Neural crest cell (in vitro differentiated cells): ENCODE results near the gene TSHZ2. TPM values are rescaled to one million over a fixed set of nuclear protein-coding genes. Genes with fewer than 3 reads are reported as not detected.

ENCODE experiments used
- DNase-seq: peaks from one replicate; pipeline ENCODE4 v3.0.0; 2021; ENCODE audit warnings: low read depth, mixed read lengths, low spot score
- H3K27ac Mint-ChIP-seq: one replicate; pipeline ENCODE4 v1.8.0; 2021; ENCODE audit warnings: mild to moderate bottlenecking, mixed read lengths; ENCODE audit not compliant: unreplicated experiment
- H3K27me3 Mint-ChIP-seq: 2 replicates; pipeline ENCODE4 v1.8.0; 2021; ENCODE audit warnings: low read depth, mild to moderate bottlenecking, mixed read lengths
- H3K36me3 Mint-ChIP-seq: 2 replicates; pipeline ENCODE4 v1.8.0; 2021; ENCODE audit warnings: low read depth, mild to moderate bottlenecking, mixed read lengths
- H3K4me1 Mint-ChIP-seq: 2 replicates; pipeline ENCODE4 v1.8.0; 2021; ENCODE audit warnings: mixed read lengths
- H3K4me3 Mint-ChIP-seq: one replicate; pipeline ENCODE4 v1.8.0; 2021; ENCODE audit warnings: mild to moderate bottlenecking, mixed read lengths
- H3K9me3 Mint-ChIP-seq: 2 replicates; pipeline ENCODE4 v1.8.0; 2021; ENCODE audit warnings: mixed read lengths
- total RNA-seq: library from RNA; stranded (reverse); gene quantifications from 2 replicates; pipeline ENCODE4 v1.2.1, GENCODE V29; 2021
- TF ChIP-seq, protein P1 (sequence below): fragments of 200-600 bp; sonication (generic); conservative IDR thresholded peaks from 2 replicates; pipeline ENCODE4 v1.5.0; 2021; ENCODE audit warnings: antibody characterized with exemption, mild to moderate bottlenecking

TSHZ2 gene
- total RNA-seq, 1 donor from 2014 or later: 6.4 TPM

- no peaks in the 10 kb centered on the region for H3K27me3 Mint-ChIP-seq
- no peak for DNase-seq
- no peak overlapping the region for H3K4me3 Mint-ChIP-seq
- H3K27ac Mint-ChIP-seq: no peak overlapping the region
- no peaks in the 10 kb centered on the region for H3K36me3 Mint-ChIP-seq
- TF ChIP-seq, protein P1, sequence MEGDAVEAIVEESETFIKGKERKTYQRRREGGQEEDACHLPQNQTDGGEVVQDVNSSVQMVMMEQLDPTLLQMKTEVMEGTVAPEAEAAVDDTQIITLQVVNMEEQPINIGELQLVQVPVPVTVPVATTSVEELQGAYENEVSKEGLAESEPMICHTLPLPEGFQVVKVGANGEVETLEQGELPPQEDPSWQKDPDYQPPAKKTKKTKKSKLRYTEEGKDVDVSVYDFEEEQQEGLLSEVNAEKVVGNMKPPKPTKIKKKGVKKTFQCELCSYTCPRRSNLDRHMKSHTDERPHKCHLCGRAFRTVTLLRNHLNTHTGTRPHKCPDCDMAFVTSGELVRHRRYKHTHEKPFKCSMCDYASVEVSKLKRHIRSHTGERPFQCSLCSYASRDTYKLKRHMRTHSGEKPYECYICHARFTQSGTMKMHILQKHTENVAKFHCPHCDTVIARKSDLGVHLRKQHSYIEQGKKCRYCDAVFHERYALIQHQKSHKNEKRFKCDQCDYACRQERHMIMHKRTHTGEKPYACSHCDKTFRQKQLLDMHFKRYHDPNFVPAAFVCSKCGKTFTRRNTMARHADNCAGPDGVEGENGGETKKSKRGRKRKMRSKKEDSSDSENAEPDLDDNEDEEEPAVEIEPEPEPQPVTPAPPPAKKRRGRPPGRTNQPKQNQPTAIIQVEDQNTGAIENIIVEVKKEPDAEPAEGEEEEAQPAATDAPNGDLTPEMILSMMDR: no peak
- peaks cover 8% of the 10 kb centered on the region for H3K4me1 Mint-ChIP-seq
- peaks cover under 1% of the 10 kb centered on the region for H3K9me3 Mint-ChIP-seq
Observed at GRCh38 chr20:52954849-52955248, 17.3 kb upstream of the TSHZ2 start.

GRCh38 chr20:52958211-52958610 is 13.9 kb upstream of the TSHZ2 start:
- TF ChIP-seq, protein P1: no peak
- Mint-ChIP-seq H3K9me3 (no peaks in the 10 kb centered on the region), H3K27ac (no peak overlapping the region), H3K4me3 (no peak overlapping the region), H3K36me3 (no peaks in the 10 kb centered on the region), H3K27me3 (no peaks in the 10 kb centered on the region), H3K4me1 (peaks cover 8% of the 10 kb centered on the region)
- no peak for DNase-seq

GRCh38 chr20:52959125-52959524 is 13.0 kb upstream of the TSHZ2 start:
- H3K9me3 Mint-ChIP-seq: no peaks in the 10 kb centered on the region
- TF ChIP-seq, protein P1: peak; percentile 41
- peak overlapping the region; percentile 95 for H3K27ac Mint-ChIP-seq
- no peaks in the 10 kb centered on the region for H3K36me3 Mint-ChIP-seq
- H3K4me1 Mint-ChIP-seq: peaks cover 13% of the 10 kb centered on the region
- DNase-seq: peak; percentile 15
- H3K27me3 Mint-ChIP-seq: no peaks in the 10 kb centered on the region
- H3K4me3 Mint-ChIP-seq: peak overlapping the region; percentile 7

GRCh38 chr20:52962183-52962582 is 10.0 kb upstream of the TSHZ2 start:
- no peak for DNase-seq
- no peak overlapping the region for H3K27ac Mint-ChIP-seq
- H3K4me3 Mint-ChIP-seq: no peak overlapping the region
- no peaks in the 10 kb centered on the region for H3K9me3 Mint-ChIP-seq
- H3K4me1 Mint-ChIP-seq: peaks cover 13% of the 10 kb centered on the region
- H3K27me3 Mint-ChIP-seq: no peaks in the 10 kb centered on the region
- H3K36me3 Mint-ChIP-seq: no peaks in the 10 kb centered on the region
- TF ChIP-seq, protein P1: no peak

GRCh38 chr20:52963131-52963530 is 9.0 kb upstream of the TSHZ2 start:
- no peak for DNase-seq

More at GRCh38 chr20:52963131-52963530, 9.0 kb upstream of the TSHZ2 start:
- H3K9me3 Mint-ChIP-seq: no peaks in the 10 kb centered on the region
- H3K4me3 Mint-ChIP-seq: no peak overlapping the region
- no peaks in the 10 kb centered on the region for H3K27me3 Mint-ChIP-seq
- peaks cover 13% of the 10 kb centered on the region for H3K4me1 Mint-ChIP-seq
- no peak overlapping the region for H3K27ac Mint-ChIP-seq
- TF ChIP-seq, protein P1: no peak
- H3K36me3 Mint-ChIP-seq: no peaks in the 10 kb centered on the region
